ENCODE measurements around the gene CLDN34. TPM values are rescaled to one million over a fixed set of nuclear protein-coding genes. Genes with fewer than 3 reads are reported as not detected.

The CLDN34 gene
- total and polyA plus RNA-seq, 4 donors = 0.50 TPM; not detected in 3

DNA sequence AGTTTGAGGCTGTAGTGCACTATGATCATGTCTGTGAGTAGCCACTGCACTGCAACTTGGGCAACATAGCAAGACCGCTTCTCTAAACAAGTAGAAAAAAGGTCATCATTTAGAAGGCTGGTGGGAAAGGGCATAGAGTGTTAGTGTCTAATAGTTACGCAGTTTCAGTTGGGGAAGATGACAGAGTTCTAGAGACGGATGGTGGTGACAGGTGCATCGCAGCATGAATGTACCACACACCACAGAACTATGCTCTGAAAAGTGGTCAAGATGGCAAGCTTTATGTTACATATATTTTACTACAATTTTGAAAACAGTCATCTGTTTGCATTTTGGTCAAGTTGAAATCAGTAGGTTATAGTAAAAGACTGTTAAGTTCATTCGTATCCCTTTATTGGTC lies 23.7 kb upstream of the CLDN34 start:
- WGBS = 93% methylated on average over 5 of the region's 5 CpGs
- TF ChIP-seq RXRA (IDR thresholded peaks at IDR 0.05) = no peak
- no peak for TF ChIP-seq JUND (IDR thresholded peaks at IDR 0.05)
- TF ChIP-seq GABPA (IDR thresholded peaks at IDR 0.05 in 1 of 2, conservative IDR thresholded peaks at IDR 0.05 in 1 of 2) = no peak
- no peak for TF ChIP-seq EGR1 (IDR thresholded peaks at IDR 0.05; ENCODE audit: low read depth in 2 of 2)
- TF ChIP-seq, protein P1, sequence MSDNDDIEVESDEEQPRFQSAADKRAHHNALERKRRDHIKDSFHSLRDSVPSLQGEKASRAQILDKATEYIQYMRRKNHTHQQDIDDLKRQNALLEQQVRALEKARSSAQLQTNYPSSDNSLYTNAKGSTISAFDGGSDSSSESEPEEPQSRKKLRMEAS (IDR thresholded peaks at IDR 0.05) = no peak
- TF ChIP-seq HNF4G (IDR thresholded peaks at IDR 0.05) = no peak
- TF ChIP-seq, protein P2, sequence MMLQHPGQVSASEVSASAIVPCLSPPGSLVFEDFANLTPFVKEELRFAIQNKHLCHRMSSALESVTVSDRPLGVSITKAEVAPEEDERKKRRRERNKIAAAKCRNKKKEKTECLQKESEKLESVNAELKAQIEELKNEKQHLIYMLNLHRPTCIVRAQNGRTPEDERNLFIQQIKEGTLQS (IDR thresholded peaks at IDR 0.05) = no peak
- no peak for TF ChIP-seq FOXA1 (IDR thresholded peaks at IDR 0.05)
- TF ChIP-seq, protein P3, sequence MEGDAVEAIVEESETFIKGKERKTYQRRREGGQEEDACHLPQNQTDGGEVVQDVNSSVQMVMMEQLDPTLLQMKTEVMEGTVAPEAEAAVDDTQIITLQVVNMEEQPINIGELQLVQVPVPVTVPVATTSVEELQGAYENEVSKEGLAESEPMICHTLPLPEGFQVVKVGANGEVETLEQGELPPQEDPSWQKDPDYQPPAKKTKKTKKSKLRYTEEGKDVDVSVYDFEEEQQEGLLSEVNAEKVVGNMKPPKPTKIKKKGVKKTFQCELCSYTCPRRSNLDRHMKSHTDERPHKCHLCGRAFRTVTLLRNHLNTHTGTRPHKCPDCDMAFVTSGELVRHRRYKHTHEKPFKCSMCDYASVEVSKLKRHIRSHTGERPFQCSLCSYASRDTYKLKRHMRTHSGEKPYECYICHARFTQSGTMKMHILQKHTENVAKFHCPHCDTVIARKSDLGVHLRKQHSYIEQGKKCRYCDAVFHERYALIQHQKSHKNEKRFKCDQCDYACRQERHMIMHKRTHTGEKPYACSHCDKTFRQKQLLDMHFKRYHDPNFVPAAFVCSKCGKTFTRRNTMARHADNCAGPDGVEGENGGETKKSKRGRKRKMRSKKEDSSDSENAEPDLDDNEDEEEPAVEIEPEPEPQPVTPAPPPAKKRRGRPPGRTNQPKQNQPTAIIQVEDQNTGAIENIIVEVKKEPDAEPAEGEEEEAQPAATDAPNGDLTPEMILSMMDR (IDR thresholded peaks at IDR 0.05; ENCODE audit: low read depth, low read length, missing input control) = no peak
- TF ChIP-seq FOXA2 (IDR thresholded peaks at IDR 0.05) = no peak
- no peak for TF ChIP-seq HNF4A (conservative IDR thresholded peaks at IDR 0.05)
- TF ChIP-seq, protein P4, sequence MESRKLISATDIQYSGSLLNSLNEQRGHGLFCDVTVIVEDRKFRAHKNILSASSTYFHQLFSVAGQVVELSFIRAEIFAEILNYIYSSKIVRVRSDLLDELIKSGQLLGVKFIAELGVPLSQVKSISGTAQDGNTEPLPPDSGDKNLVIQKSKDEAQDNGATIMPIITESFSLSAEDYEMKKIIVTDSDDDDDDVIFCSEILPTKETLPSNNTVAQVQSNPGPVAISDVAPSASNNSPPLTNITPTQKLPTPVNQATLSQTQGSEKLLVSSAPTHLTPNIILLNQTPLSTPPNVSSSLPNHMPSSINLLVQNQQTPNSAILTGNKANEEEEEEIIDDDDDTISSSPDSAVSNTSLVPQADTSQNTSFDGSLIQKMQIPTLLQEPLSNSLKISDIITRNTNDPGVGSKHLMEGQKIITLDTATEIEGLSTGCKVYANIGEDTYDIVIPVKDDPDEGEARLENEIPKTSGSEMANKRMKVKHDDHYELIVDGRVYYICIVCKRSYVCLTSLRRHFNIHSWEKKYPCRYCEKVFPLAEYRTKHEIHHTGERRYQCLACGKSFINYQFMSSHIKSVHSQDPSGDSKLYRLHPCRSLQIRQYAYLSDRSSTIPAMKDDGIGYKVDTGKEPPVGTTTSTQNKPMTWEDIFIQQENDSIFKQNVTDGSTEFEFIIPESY (IDR thresholded peaks at IDR 0.05) = no peak
- TF ChIP-seq, protein P5, sequence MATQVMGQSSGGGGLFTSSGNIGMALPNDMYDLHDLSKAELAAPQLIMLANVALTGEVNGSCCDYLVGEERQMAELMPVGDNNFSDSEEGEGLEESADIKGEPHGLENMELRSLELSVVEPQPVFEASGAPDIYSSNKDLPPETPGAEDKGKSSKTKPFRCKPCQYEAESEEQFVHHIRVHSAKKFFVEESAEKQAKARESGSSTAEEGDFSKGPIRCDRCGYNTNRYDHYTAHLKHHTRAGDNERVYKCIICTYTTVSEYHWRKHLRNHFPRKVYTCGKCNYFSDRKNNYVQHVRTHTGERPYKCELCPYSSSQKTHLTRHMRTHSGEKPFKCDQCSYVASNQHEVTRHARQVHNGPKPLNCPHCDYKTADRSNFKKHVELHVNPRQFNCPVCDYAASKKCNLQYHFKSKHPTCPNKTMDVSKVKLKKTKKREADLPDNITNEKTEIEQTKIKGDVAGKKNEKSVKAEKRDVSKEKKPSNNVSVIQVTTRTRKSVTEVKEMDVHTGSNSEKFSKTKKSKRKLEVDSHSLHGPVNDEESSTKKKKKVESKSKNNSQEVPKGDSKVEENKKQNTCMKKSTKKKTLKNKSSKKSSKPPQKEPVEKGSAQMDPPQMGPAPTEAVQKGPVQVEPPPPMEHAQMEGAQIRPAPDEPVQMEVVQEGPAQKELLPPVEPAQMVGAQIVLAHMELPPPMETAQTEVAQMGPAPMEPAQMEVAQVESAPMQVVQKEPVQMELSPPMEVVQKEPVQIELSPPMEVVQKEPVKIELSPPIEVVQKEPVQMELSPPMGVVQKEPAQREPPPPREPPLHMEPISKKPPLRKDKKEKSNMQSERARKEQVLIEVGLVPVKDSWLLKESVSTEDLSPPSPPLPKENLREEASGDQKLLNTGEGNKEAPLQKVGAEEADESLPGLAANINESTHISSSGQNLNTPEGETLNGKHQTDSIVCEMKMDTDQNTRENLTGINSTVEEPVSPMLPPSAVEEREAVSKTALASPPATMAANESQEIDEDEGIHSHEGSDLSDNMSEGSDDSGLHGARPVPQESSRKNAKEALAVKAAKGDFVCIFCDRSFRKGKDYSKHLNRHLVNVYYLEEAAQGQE (IDR thresholded peaks at IDR 0.05) = no peak
- no peak for TF ChIP-seq TAF1 (conservative IDR thresholded peaks at IDR 0.05)
- no peak for TF ChIP-seq RAD21 (IDR thresholded peaks at IDR 0.05)
- no peak for TF ChIP-seq SP1 (IDR thresholded peaks at IDR 0.05)
- peaks cover 3 to 29% (median 19%) of the 10 kb centered on the region in 4 donors for H3K36me3 ChIP-seq (ENCODE audit: control insufficient read depth in 4 of 4, insufficient read depth in 3 of 4, low read depth in 1 of 4, low read length in 3 of 4)
- H3K4me1 ChIP-seq (ENCODE audit: control insufficient read depth in 4 of 4, insufficient read depth in 4 of 4, low read length in 3 of 4) = no peaks in the 10 kb centered on the region
- no peak for DNase-seq (ENCODE audit: low spot score)
- no peaks in the 10 kb centered on the region for H3K27me3 ChIP-seq (ENCODE audit: control insufficient read depth in 4 of 4, insufficient read depth in 4 of 4, low read length in 3 of 4)
- H3K9ac ChIP-seq (ENCODE audit: low read depth in 1 of 2, low read length in 2 of 2) = no peak overlapping the region
- H3K9me3 ChIP-seq (ENCODE audit: control insufficient read depth in 4 of 4, low read length in 3 of 4) = no peaks in the 10 kb centered on the region
- H3K27ac ChIP-seq (ENCODE audit: low read depth in 1 of 2, low read length in 2 of 2) = no peak overlapping the region
- H3K4me3 ChIP-seq (ENCODE audit: low read depth in 1 of 3, low read length in 3 of 3) = no peak overlapping the region
